Stromal cell of bone marrow (primary cell): Measurements from ENCODE around the gene ARHGEF37.

ENCODE experiments used
- DNase-seq: peaks from one replicate; pipeline ENCODE4 v3.0.0-alpha.2; 2012; ENCODE audit warnings: low read depth

ARHGEF37 gene

GRCh38 chr5:149600932-149601331 lies 19.6 kb downstream of the ARHGEF37 start:
- no peak for DNase-seq

GRCh38 chr5:149603210-149603609 lies 21.9 kb downstream of the ARHGEF37 start:
- DNase-seq: no peak

GRCh38 chr5:149603920-149604319 lies 22.6 kb downstream of the ARHGEF37 start:
- no peak for DNase-seq

GRCh38 chr5:149604321-149604720 lies 23.0 kb downstream of the ARHGEF37 start:
- no peak for DNase-seq

GRCh38 chr5:149605354-149605997 lies 24.2 kb downstream of the ARHGEF37 start:
- no peak for DNase-seq

- peak; percentile 69 for DNase-seq
Measured at GRCh38 chr5:149605998-149606724, 24.9 kb downstream of the ARHGEF37 start.

GRCh38 chr5:149608936-149609545 lies 27.7 kb downstream of the ARHGEF37 start:
- DNase-seq: no peak

- DNase-seq: no peak
Measured at GRCh38 chr5:149609640-149610219, 28.4 kb downstream of the ARHGEF37 start.

GRCh38 chr5:149610589-149611255 lies 29.4 kb downstream of the ARHGEF37 start:
- no peak for DNase-seq

GRCh38 chr5:149611326-149611725 lies 30.0 kb downstream of the ARHGEF37 start:
- DNase-seq: peak; percentile 40

- no peak for DNase-seq
Measured at GRCh38 chr5:149614034-149614907, 33.0 kb downstream of the ARHGEF37 start.

GRCh38 chr5:149615976-149616375 lies 34.7 kb downstream of the ARHGEF37 start:
- DNase-seq: no peak

GRCh38 chr5:149616727-149617285 lies 35.5 kb downstream of the ARHGEF37 start:
- no peak for DNase-seq

- DNase-seq: no peak
Measured at GRCh38 chr5:149617760-149618306, 36.5 kb downstream of the ARHGEF37 start.

- DNase-seq: peak; percentile 48
Measured at GRCh38 chr5:149618581-149619248, 37.4 kb downstream of the ARHGEF37 start.

GRCh38 chr5:149621415-149622098 lies 40.3 kb downstream of the ARHGEF37 start:
- DNase-seq: no peak

GRCh38 chr5:149622466-149622865 lies 41.2 kb downstream of the ARHGEF37 start:
- no peak for DNase-seq

GRCh38 chr5:149623473-149623872 lies 42.2 kb downstream of the ARHGEF37 start:
- DNase-seq: no peak

- no peak for DNase-seq
Measured at GRCh38 chr5:149627070-149627469, 45.8 kb downstream of the ARHGEF37 start.

- DNase-seq: no peak
Measured at GRCh38 chr5:149628221-149628620, 46.9 kb downstream of the ARHGEF37 start.
